ENCODE results near the gene XPO4.

The XPO4 gene

GRCh38 chr13:20826843-20827560 is 75.5 kb downstream of the XPO4 start:
- DNase-seq = no peak

DNA sequence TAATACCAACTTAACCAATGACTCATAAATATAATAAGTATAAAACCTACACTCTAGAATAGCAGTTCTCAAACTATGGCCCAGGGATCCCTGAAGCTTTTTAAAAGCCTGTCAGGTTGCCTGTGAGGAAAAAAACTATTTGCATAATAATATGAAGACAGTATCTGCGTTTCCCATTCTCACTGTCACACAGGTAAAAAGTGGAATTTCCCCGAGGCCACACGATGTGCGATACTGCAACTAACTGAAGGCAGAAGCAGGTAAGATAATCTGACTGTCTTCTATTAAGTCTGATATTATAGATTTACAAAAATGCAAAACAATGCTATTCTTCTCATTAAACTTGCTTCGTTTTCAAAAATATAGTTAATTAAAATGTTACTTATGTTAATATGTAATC is 76.2 kb downstream of the XPO4 start:
- no peak for DNase-seq

- DNase-seq = peak; percentile 43
Measured at GRCh38 chr13:20825477-20825875, 77.1 kb downstream of the XPO4 start.

DNA sequence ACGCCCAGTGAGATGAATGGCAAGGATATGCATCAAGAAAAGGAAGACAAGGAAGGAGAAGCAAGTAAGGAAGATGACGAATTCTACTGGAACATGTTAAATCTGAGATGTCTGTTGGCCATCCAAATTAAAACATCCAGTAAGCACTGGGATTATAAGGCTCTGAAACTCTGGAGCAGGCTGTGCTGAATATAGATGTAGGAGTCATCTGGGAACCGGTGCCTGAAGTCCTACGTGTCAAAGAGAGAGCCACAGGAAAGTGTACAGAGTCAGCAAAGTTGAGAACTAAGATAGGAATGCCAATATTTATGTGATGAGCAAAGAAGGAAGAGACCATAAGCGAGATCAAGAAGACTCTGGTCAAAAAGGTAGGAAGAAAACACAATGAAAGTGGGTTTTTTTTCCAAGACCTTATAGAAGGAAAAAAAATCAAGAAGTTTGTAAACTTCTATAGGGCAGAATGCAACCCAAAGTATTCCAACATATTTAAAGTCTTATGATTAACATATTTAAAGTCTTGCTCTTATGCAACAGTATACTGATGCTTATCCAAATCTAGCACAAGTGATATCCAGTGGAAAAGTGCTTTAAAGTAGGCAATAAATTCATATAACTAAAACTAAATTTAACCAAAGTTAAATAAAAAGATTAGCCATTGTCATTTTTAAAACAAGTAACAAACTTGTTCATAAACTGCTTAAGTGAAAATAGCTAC is 77.6 kb downstream of the XPO4 start:
- no peak for DNase-seq

GRCh38 chr13:20823071-20823470 is 79.5 kb downstream of the XPO4 start:
- DNase-seq = no peak

DNA sequence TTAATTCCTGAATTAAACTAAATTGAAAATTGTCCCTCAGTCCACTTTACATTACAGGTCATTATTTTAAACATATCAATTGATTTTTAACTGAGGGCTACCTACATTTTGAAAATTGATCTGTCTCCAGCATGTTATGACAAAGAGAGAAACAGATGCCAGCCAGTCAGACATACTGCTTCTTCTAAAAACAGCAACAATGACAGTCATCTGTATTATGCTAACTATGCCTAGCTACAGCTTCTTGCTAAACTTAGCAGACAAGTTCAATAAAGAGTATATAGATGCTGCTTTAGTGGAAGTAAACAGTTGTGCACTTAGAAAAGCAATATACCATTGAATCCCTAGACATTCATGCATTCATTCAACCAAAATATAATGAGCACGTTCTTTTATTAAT is 80.1 kb downstream of the XPO4 start:
- no peak for DNase-seq

- no peak for DNase-seq
Measured at GRCh38 chr13:20819715-20820114, 82.8 kb downstream of the XPO4 start.

GRCh38 chr13:20815464-20815863 is 87.1 kb downstream of the XPO4 start:
- no peak for DNase-seq

- peak; percentile 80 for DNase-seq
Measured at GRCh38 chr13:20814224-20814910, 88.2 kb downstream of the XPO4 start.

- no peak for DNase-seq
Measured at GRCh38 chr13:20812890-20813289, 89.7 kb downstream of the XPO4 start.

- DNase-seq = no peak
Measured at GRCh38 chr13:20810808-20811207, 91.7 kb downstream of the XPO4 start.

DNA sequence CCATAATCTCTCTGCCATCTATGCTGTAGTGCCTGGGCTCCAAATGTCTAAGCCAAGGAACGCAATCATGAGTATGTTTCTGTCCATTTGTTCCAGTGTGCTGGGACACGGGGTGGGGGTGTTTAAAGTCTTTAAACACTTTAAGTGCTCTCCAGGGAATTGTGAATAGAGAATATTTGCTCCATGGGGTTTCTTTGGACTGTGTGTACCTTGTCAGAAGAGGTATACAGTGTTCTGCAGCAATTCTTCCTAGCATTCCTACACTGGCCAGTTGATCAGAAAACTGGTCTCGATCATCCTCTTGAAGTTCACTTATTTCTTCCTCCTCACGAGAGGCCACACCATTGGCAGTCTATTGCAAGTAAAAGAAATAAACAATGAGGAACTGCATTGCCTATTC is 93.7 kb downstream of the XPO4 start:
- DNase-seq = no peak

DNA sequence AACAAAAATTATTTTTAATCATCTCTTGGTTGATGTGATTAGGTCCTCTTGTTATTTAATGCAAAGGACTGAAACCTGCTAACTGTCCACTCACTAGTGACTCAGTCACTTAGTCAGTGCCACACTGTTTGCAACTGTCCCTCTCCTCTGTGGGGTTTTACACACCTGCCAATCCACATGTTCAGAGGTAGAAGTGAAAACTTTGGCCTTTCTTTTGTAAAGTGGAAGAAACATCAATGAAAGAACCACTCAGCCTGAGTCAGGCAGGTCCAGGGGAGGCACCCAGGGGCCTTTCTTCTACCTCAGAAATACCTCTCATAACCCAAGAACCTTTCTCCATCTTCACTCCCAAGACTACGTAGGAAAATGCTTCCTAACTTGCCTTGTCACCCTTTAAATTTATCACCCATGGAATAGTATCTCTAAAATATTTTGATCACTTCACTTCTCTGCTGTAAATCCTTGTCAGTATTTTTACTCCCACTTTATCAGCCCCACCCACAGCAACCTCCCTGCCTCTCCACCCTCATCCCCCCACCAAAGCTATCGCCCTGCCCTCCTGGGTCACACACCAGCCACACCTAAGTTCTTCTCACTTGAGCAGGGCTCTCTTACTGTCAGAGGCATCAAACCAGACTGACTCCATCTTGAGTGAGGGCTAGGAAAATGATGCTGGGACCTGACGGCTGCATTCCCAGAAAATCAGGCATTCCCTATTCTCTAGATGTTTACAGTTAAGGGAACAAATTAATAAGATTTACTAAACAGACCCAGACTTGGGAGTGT is 99.2 kb downstream of the XPO4 start:
- DNase-seq = no peak

- DNase-seq = no peak
Measured at GRCh38 chr13:20801707-20802106, 100.8 kb downstream of the XPO4 start.

- no peak for DNase-seq
Measured at GRCh38 chr13:20799726-20800416, 102.7 kb downstream of the XPO4 start.

- no peak for DNase-seq
Measured at GRCh38 chr13:20798027-20798426, 104.5 kb downstream of the XPO4 start.

- no peak for DNase-seq
Measured at GRCh38 chr13:20796791-20797508, 105.6 kb downstream of the XPO4 start.

GRCh38 chr13:20789665-20790064 is 112.9 kb downstream of the XPO4 start:
- no peak for DNase-seq

- no peak for DNase-seq
Measured at GRCh38 chr13:20788312-20788711, 114.2 kb downstream of the XPO4 start.

DNA sequence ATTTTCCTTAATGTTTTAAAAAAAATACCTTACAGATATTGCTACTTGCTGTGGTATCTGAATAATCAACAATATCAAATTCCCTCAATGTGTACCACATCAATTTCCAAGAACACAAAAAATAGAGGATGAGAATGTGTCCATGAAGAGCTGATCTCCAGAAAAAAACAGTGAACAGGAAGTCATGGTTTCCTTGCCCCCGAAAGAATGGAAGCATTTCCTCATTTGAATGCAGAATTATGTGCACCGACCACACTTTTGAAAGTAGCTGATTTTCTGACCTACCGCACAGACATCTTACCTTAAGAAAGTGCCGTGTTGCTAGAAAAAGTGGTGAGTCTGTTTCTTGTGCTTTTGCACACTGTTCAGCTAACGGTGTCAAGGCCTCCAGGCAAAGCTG is 115.4 kb downstream of the XPO4 start:
- no peak for DNase-seq

DNA sequence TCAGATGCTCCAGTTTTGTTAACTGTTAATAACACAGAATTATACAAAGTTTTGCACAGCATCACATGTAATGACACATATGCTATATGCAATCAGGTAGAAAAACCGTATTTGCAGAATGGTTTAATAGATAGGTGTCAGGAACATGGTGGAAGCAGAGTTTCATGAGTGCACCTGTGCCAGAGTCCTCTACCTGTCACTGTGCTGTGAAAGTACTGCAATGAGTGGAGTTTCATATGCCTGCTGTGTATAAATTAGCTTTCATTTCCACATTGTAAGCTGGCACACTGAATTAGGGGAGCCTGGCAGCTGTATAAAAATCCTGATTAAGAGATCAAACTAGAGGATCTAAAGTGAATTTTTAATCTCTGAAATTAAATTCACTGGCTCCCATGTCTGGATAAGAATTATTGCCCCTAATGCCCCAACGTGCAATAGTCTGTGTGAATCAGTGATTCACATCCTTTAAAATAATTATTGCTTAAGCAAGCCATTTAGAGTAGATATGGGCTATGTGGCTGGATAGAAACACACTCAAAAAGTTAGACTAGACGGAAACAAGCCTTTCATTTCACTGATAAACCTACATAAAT is 120.3 kb downstream of the XPO4 start:
- DNase-seq = no peak

DNA sequence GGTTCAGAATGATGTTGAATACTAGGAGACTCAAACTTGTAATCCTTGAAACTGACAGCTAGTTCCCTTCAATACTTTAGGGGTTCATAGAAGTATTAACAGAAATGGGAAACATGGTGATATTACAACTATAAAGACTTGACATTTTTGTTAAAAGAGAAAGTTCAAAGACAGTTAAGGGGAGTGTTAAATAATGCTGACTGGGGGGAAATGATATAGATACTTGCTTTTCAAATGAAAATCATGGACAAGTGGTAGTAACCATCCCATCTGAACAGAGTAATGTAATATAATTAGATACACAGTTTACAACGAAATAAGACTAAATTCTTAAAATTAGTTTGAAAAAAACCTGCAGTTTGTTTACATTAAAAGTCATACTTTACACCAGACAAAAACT is 122.2 kb downstream of the XPO4 start:
- no peak for DNase-seq
